GM23248 (cell line): ENCODE results near the gene CHCT1. TPM values are rescaled to one million over a fixed set of nuclear protein-coding genes. Genes with fewer than 3 reads are reported as not detected.
A peak's percentile ranks its signal among the peaks of the same experiment; 100 is the strongest.

Experiments used
- DNase-seq: peaks from one replicate; pipeline ENCODE4 v3.0.0-alpha.2; 2015
- H2AFZ ChIP-seq: fragments of 200-600 bp; sonication (generic); 2 replicates; pipeline ENCODE4 v1.6.1; 2016; ENCODE audit warnings: antibody characterized with exemption
- H3F3A ChIP-seq: fragments of 200-600 bp; sonication (generic); 2 replicates; pipeline ENCODE4 v1.6.1; 2016; ENCODE audit warnings: mild to moderate bottlenecking, antibody characterized with exemption, mixed run types; ENCODE audit not compliant: insufficient read depth
- H3K27ac ChIP-seq: fragments of 200-600 bp; sonication (generic); 2 replicates; pipeline ENCODE4 v1.5.1; 2016; ENCODE audit warnings: mild to moderate bottlenecking
- H3K27me3 ChIP-seq: fragments of 200-600 bp; sonication (generic); replicated peaks from 2 replicates; pipeline ENCODE4 v1.6.1; 2016; ENCODE audit warnings: mild to moderate bottlenecking; ENCODE audit not compliant: insufficient read depth
- H3K36me3 ChIP-seq: fragments of 200-600 bp; sonication (generic); 2 replicates; pipeline ENCODE4 v1.6.1; 2016; ENCODE audit warnings: low read depth, mild to moderate bottlenecking
- H3K4me1 ChIP-seq: fragments of 200-600 bp; sonication (generic); 2 replicates; pipeline ENCODE4 v1.6.1; 2016; ENCODE audit warnings: mild to moderate bottlenecking; ENCODE audit not compliant: insufficient read depth
- H3K4me2 ChIP-seq: fragments of 200-600 bp; sonication (generic); one replicate; pipeline ENCODE4 v1.6.1; 2016; ENCODE audit warnings: mild to moderate bottlenecking; ENCODE audit not compliant: unreplicated experiment
- H3K4me3 ChIP-seq: fragments of 200-600 bp; sonication (generic); 2 replicates; pipeline ENCODE4 v1.5.1; 2016; ENCODE audit warnings: mild to moderate bottlenecking
- H3K79me2 ChIP-seq: fragments of 200-600 bp; sonication (generic); 2 replicates; pipeline ENCODE4 v1.6.1; 2016; ENCODE audit warnings: mild to moderate bottlenecking; ENCODE audit not compliant: insufficient read depth
- H3K9ac ChIP-seq: fragments of 200-600 bp; sonication (generic); 2 replicates; pipeline ENCODE4 v1.6.1; 2016; ENCODE audit warnings: mild to moderate bottlenecking
- H3K9me2 ChIP-seq: fragments of 200-600 bp; sonication (generic); 2 replicates; pipeline ENCODE4 v1.6.1; 2016; ENCODE audit warnings: mixed run types, mild to moderate bottlenecking, moderate library complexity; ENCODE audit not compliant: insufficient read depth
- H3K9me3 ChIP-seq: fragments of 200-600 bp; sonication (generic); one replicate; pipeline ENCODE4 v1.6.1; 2017; ENCODE audit warnings: low read depth
- H4K20me1 ChIP-seq: fragments of 200-600 bp; sonication (generic); 2 replicates; pipeline ENCODE4 v1.6.0; 2016; ENCODE audit not compliant: insufficient read depth
- EZH2 ChIP-seq: fragments of 200-600 bp; sonication (generic); IDR thresholded peaks from 2 replicates; pipeline ENCODE4 v1.6.1; 2018; ENCODE audit warnings: antibody characterized with exemption, mild to moderate bottlenecking; ENCODE audit not compliant: insufficient read depth, poor library complexity, severe bottlenecking
- EZH2phosphoT487 ChIP-seq: fragments of 200-600 bp; sonication (generic); IDR thresholded peaks from 2 replicates; pipeline ENCODE4 v1.6.1; 2018; ENCODE audit warnings: antibody characterized with exemption, moderate library complexity, mild to moderate bottlenecking, low read depth; ENCODE audit not compliant: insufficient read depth
- WGBS, 2 experiments: methylation state at CpG; one replicate each; pipeline ENCODE4 v1.1.6; 2015 to 2017; ENCODE audit warnings: low lambda C conversion rate in 2 of 2, low coverage in 1 of 2; ENCODE audit errors: missing lambda C conversion rate in 2 of 2; 5-methylcytosine and 5-hydroxymethylcytosine counted together
- in situ Hi-C: fragments of 300-500 bp; cut with MboI; formaldehyde crosslinking; loops from 2 replicates; pipeline ENCODE4 v1.15.0; 2020
- polyA plus RNA-seq: library from polyadenylated mRNA; unstranded; fragments of >200 nt; fragmentation: Nextera tagmentation; extraction: Ambion mirVana; gene quantifications from 2 replicates; pipeline ENCODE4 v1.2.1, GENCODE V29; 2016
- total RNA-seq: library from RNA; depleted of rRNA; stranded (reverse); fragments of >200 nt; shearing (Covaris generic); gene quantifications from 2 replicates; pipeline ENCODE4 v1.2.3, GENCODE V29; 2014

The CHCT1 gene
- total and polyA plus RNA-seq, 2 experiments from 2014 or later, result not detected

- H3K79me2 ChIP-seq, result peaks cover 53% of the 10 kb centered on the region
- DNase-seq, result no peak
Measured at GRCh38 chr17:60391471-60392041, 30.7 kb upstream of the CHCT1 start.

DNA sequence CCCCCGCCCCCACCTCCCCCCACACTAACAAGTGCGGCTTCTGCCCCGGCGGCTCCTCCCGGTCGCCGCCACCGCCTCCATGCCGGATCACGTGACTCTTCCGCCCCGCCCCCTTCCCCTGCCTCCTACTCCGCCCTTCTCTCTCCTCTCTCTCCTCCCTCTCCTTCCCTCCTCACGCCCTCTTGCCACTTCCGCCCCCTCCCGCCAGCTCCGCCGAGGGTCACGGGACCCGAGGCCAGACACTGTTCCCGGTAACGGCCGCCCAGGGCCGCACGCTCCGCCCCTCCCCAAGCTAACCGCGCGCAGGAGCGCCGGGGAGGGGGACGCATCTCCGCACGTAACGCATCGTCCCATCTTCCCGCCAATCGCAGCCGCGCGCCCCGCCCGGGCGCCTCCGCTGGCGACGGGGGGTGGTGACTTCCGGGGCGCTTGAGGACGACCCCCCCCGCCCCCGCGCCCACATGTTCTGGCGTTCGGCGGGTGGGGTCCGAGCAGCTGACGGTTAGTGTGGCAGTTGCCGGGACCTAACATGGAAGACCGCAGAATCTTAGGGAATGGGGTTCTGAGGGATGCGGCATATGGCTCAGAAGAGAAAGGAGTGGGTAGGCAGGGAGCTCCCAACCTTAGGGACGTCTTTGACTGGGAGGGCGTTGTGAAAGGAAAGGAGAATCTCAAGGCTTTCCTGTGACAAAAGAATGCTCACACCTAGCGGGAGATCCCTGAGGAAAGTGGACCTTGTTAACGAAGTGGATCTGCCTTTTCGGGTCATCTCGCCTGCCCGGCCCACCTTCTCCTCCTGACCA lies 30.0 kb upstream of the CHCT1 start, which contains the start of gene USP32:
Gene USP32, minus strand, starts transcription at position 92 of the 803 bp plus-strand sequence. CDS start 194 bp downstream, outside the sequence.
- H3K79me2 ChIP-seq, result peaks cover 46% of the 10 kb centered on the region
- H3F3A ChIP-seq, result peaks cover 31% of the 10 kb centered on the region
- peak; percentile 99 for DNase-seq
- H3K4me3 ChIP-seq, result peak within 1 kb of the TSS; percentile 89
- WGBS, 2 experiments, result 2 to 4% methylated on average over 52 to 68 of the region's 68 CpGs
- no peaks in the 10 kb centered on the region for H3K27me3 ChIP-seq
- peaks cover 30% of the 10 kb centered on the region for H3K4me1 ChIP-seq
- peaks cover 8% of the 10 kb centered on the region; the same call in 1 of the 2 replicates for H4K20me1 ChIP-seq
- TF ChIP-seq EZH2 (no peak), EZH2phosphoT487 (no peak)
- in situ Hi-C loops, result loop anchor here (10.0 kb wide), 1 partner anchor 57 kb away; no protein-coding TSS in a partner anchor
- peak within 1 kb of the TSS; percentile 75 for H2AFZ ChIP-seq
- H3K4me2 ChIP-seq, result peak within 1 kb of the TSS; percentile 91
- H3K9ac ChIP-seq, result peak within 1 kb of the TSS; percentile 91
- H3K27ac ChIP-seq, result peak within 1 kb of the TSS; percentile 91
- no peaks in the 10 kb centered on the region for H3K36me3 ChIP-seq
- no peaks in the 10 kb centered on the region for H3K9me3 ChIP-seq
- H3K9me2 ChIP-seq, result no peaks in the 10 kb centered on the region

More at GRCh38 chr17:60391471-60392041, 30.7 kb upstream of the CHCT1 start:
- H4K20me1 ChIP-seq, result peaks cover 8% of the 10 kb centered on the region; the same call in 1 of the 2 replicates
- TF ChIP-seq EZH2phosphoT487, result no peak
- no peak for TF ChIP-seq EZH2
- no peaks in the 10 kb centered on the region for H3K27me3 ChIP-seq
- H3K27ac ChIP-seq, result peak overlapping the region; percentile 91
- WGBS, 2 experiments, result 1% methylated on average over 23 to 36 of the region's 36 CpGs
- H3K4me1 ChIP-seq, result peaks cover 34% of the 10 kb centered on the region
- peak overlapping the region; percentile 89 for H3K4me3 ChIP-seq
- H2AFZ ChIP-seq, result peak overlapping the region; percentile 75
- no peaks in the 10 kb centered on the region for H3K36me3 ChIP-seq
- in situ Hi-C loops, result loop anchor here (10.0 kb wide), 1 partner anchor 57 kb away; no protein-coding TSS in a partner anchor
- H3K4me2 ChIP-seq, result peak overlapping the region; percentile 91
- peaks cover 31% of the 10 kb centered on the region for H3F3A ChIP-seq
- peak overlapping the region; percentile 91 for H3K9ac ChIP-seq
- no peaks in the 10 kb centered on the region for H3K9me2 ChIP-seq
- no peaks in the 10 kb centered on the region for H3K9me3 ChIP-seq

DNA sequence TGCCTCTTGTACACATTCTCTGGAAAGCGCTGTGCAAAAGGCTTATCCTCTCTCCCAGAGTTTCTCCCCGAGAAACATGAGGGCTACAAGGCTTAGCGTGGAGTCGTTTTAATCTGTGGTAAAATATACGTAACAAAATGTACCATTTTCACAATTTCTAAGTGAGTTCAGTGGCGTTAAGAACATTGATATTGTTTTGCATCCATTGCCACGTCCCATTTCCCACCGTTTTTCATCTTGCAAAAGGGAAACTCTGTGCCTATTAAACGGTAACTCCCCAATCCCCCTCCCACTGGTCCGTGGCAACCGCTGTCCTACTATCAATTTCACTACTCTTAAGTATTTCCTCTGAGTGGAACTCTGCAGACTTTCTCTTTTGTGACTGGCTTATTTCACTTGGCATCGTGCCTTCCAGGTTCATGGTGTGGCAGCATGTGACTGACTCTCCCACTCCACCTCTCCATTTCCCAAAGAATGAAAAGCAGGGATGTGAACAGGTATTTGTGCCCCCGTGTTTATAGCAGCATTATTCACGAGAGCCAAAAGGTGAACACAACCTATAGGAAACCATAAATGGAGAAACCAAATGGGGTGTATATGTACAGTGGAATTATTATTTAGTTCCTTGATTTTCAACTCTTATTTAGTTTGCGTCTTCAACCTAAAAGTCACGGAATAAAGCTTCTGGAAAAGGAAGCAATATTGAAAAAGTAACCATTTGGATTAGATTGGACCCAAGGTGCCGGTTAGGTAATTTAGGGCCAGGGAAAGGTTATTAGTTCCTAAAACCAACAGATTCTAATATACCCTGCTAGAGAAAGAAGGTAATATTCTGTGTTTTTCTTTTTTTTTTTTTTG lies 29.2 kb upstream of the CHCT1 start:
- peaks cover 38% of the 10 kb centered on the region for H3K79me2 ChIP-seq
- H3K4me2 ChIP-seq, result peak overlapping the region; percentile 72
- peak overlapping the region; percentile 75 for H2AFZ ChIP-seq
- H3K9ac ChIP-seq, result peak overlapping the region; percentile 91
- TF ChIP-seq EZH2 (no peak), EZH2phosphoT487 (no peak)
- DNase-seq, result peak; percentile 70
- no peaks in the 10 kb centered on the region for H3K9me3 ChIP-seq
- H3K27ac ChIP-seq, result peak overlapping the region; percentile 91
- H3K4me3 ChIP-seq, result peak overlapping the region; percentile 89
- in situ Hi-C loops, result loop anchor here (10.0 kb wide), 1 partner anchor 58 kb away; no protein-coding TSS in a partner anchor
- 26 to 28% methylated on average over 17 of the region's 17 CpGs for WGBS, 2 experiments
- no peaks in the 10 kb centered on the region for H3K27me3 ChIP-seq
- H4K20me1 ChIP-seq, result peaks cover 8% of the 10 kb centered on the region; the same call in 1 of the 2 replicates
- H3K9me2 ChIP-seq, result no peaks in the 10 kb centered on the region
- peaks cover 25% of the 10 kb centered on the region for H3K4me1 ChIP-seq
- H3F3A ChIP-seq, result peaks cover 31% of the 10 kb centered on the region
- H3K36me3 ChIP-seq, result no peaks in the 10 kb centered on the region
